Measurements from ENCODE around the gene PTPRN2. TPM values are rescaled to one million over a fixed set of nuclear protein-coding genes. Genes with fewer than 3 reads are reported as not detected.

PTPRN2 gene
- total and polyA plus RNA-seq, 9 of the 15 experiments (the other 6 are each of a cell fraction or from before 2014, with no cell fraction given) = not detected

- no peak for TF ChIP-seq E2F8 (IDR thresholded peaks at IDR 0.05; ENCODE audit: low read depth, partially characterized antibody)
- no peak for TF ChIP-seq SMARCB1 (IDR thresholded peaks at IDR 0.05; ENCODE audit: insufficient read length, low read depth)
- TF ChIP-seq ZC3H8 (IDR thresholded peaks at IDR 0.05) = no peak
- TF ChIP-seq USF1 (CRISPR knock-in tag; IDR thresholded peaks at IDR 0.05) = no peak
- no peak for TF ChIP-seq CBX3 (IDR thresholded peaks at IDR 0.05; ENCODE audit: borderline replicate concordance in 1 of 2, low read length in 2 of 2)
- TF ChIP-seq CBX1 (IDR thresholded peaks at IDR 0.05; ENCODE audit: low read depth) = no peak
- no peak for TF ChIP-seq ZNF282 (CRISPR knock-in tag; IDR thresholded peaks at IDR 0.05)
- no peak for TF ChIP-seq ZNF274 (IDR thresholded peaks at IDR 0.05; ENCODE audit: borderline replicate concordance, low read depth, low read length)
- no peak for TF ChIP-seq ZNF41 (CRISPR knock-in tag; conservative IDR thresholded peaks at IDR 0.05)
- TF ChIP-seq PYGO2 (tag; IDR thresholded peaks at IDR 0.05) = no peak
- TF ChIP-seq TEAD1 (CRISPR knock-in tag; IDR thresholded peaks at IDR 0.05) = no peak
- TF ChIP-seq ZNF311 (CRISPR knock-in tag; IDR thresholded peaks at IDR 0.05) = no peak
- no peak for TF ChIP-seq KHSRP (IDR thresholded peaks at IDR 0.05)
These were observed 197.9 kb downstream of the PTPRN2 start (continued) for GRCh38 chr7:158389514-158390425.
